Endometrium (tissue), 2 donors: Measurements from ENCODE around the gene NXF1.
"Not testable (repeated sequence)": the region's sequence is repeated elsewhere in the genome, so short reads cannot be mapped to it uniquely, and the experiment has no call there.

Experiments
- FAIRE-seq: peaks from 2 replicates; lab custom pipeline; 2012; peaks lifted over from hg19 to GRCh38; lab: Jason Lieb, UNC
- donor health status: control.
- donor health status: control.

NXF1 gene

DNA sequence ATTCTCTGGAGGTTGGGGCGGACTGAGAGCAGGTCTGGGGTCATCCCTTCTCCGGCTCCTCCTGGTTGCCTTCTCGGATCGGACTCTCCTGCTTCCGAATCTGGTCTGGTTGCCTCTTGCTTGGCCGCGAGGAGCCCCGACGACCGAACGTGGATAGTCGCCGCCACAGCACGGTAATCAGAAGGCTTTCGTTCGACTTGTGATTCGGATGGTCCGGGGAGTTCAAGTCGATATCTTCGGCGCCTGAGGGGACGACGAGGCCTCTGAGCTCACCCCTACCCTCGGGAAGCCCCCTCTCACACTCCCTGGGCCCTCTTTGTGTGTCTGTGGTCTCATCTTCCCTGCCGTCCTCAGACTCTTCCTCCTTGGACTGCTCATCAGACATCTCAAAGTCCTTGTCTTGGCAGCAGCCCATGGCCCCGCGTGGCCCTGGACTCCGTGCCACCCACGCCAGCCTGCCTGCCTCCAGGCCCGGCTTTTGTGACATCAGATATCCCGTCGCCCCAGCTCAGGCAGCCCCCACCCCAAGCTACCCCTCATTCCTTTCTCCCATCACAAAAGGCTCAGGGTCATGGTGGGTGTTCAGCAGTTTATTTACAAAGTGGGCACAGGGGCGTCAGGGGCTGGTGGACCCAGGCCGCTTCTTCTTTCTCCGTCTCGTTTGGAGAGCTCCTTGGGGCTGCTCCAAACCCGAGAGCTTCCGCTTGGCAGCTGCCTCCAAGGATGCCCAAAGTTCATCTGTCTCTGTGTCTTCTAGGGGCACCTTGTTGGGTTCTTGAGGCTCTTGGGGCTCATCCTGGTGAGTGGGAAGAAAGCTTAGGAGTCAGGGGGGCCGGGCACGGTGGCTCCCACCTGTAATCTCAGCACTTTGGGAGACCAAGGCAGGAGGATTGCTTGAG is 27.3 kb upstream of the NXF1 start, which contains the start of gene TEX54:
TSS of gene TEX54 (minus strand) at position 506 of the 899 bp plus-strand sequence.
- no peak for FAIRE-seq

DNA sequence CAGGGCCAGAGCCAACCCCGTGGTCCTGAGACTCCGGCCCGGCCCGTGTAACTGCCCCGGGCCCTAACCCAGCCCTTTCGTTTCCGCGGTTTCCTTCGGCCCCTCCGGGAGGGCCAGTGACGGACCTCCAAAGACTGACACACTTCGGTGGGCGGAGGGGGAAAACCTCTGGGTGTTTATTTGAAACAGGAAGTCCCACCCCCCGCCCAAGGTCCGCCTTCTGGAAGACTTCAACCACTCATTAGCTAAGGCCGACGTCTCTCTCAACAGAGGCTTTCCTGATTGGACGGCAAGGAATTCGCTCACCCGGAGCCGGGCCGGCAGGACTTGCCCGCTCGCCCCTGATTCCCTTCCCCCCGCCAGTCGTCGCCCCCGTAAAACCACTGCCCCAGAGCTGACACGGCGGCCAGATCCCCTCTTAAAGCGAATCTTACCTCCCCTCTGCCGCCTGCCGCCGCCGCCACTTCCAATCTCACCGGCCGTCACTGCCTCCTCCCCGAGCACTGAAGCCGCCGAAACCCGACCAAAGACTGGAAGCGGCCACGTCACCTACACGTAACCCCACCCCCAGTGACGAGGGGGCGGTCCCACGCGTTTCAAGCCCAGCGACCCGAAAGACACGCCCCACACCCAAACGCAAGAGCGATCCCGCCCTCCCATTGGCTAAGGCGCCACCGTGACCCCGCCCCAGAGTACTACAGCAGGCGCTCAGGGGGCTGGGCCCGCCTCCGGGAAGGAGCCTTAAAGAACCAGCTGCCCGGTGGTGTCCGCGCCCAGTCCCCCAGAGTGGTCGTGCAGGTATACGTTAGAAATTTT is 26.5 kb upstream of the NXF1 start, which contains the start of gene STX5:
TSS of gene STX5 (minus strand) at position 532 of the 816 bp plus-strand sequence. CDS start 808 bp downstream, outside the sequence.
- FAIRE-seq: peak; percentile 91

- FAIRE-seq: no peak
Measured at GRCh38 chr11:62830904-62831519, 25.8 kb upstream of the NXF1 start.

GRCh38 chr11:62828130-62828529 is 22.9 kb upstream of the NXF1 start:
- FAIRE-seq: not testable (repeated sequence)

- no peak for FAIRE-seq
Measured at GRCh38 chr11:62823677-62824076, 18.4 kb upstream of the NXF1 start.

DNA sequence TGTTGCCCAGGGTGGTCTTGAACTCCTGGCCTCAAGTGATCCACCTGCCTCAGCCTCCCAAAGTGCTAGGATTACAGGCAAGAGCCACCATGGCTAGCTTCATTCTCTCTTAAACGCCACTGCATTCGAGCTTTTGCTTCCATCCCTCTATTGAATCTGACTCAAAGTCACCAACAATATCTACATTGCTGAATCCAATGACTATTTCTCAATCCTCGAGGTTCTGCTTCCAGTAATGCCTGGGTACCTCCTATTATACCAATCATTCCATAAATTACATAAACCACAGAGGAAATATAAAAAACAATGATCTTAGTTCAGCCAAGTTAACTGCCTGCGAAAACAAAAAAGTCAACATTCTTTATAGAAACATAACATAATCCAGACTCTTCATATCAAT is 11.9 kb upstream of the NXF1 start:
- FAIRE-seq: no peak

GRCh38 chr11:62816557-62816956 is 11.3 kb upstream of the NXF1 start:
- no peak for FAIRE-seq

DNA sequence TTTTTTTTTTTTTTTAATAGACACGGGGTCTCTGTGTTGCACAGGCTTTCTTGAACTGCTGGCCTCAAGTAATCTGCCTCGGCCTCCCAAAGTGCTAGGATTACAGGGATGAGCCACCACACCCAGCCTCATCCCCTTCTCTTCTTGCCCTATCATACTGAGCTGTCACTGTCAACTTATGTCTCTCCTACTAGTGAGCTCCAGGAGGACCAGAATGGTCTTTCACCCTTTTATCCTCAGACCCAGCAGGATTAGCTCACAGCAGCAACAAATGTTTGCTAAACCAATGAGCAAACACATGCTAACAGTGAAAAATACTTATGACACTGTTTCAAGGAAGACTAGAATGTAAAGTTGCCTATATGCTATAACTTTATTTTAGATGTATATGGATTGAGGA is 6.4 kb upstream of the NXF1 start:
- FAIRE-seq: no peak

DNA sequence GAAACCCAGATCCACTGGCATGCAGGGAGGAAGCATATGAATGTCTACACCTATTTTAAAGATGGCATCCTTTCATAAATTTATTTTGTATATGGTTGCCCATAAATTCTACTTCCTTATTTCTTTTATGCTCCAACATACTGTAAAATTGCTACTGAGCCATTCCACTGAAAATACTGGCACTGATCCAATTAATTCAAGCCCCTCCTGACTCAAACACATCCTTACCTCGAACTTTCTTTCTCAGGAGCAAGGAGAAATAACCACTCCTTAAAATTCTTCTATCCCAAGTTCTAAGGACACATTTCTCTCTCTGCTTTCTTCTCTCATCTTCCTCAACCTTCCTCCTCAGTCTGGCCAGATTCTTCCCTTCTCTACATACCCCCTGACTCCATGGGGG is 5.5 kb upstream of the NXF1 start:
- FAIRE-seq: no peak

DNA sequence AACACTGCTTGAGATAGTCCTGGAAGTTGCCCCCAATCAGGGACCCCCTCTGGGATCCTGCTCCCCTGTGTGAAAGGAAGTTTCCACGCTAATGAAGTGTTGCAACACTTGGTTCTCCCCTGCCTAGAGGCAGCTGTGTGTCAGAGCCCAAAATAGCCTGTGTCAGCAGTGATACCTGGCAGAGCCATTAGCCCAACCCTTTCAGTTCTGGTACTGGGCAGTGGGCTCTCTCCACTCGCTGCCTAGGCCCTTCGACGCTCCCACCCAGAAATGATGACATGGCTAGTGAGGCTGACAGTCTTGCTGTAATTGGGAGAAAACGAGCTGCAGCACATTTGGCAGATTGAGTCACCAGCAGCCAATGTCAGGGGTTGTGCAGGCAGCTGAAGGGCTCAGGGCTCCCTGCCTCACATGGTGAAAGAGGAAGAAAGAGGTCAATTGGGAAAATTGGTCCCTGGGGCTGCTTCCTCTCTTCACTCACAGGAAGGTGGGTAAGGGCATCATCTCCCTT is 1.4 kb upstream of the NXF1 start:
- no peak for FAIRE-seq

- no peak for FAIRE-seq
Measured at GRCh38 chr11:62805961-62806441, 761 bp upstream of the NXF1 start.

- FAIRE-seq: no peak
Measured at GRCh38 chr11:62804310-62805075, 747 bp downstream of the NXF1 start.

DNA sequence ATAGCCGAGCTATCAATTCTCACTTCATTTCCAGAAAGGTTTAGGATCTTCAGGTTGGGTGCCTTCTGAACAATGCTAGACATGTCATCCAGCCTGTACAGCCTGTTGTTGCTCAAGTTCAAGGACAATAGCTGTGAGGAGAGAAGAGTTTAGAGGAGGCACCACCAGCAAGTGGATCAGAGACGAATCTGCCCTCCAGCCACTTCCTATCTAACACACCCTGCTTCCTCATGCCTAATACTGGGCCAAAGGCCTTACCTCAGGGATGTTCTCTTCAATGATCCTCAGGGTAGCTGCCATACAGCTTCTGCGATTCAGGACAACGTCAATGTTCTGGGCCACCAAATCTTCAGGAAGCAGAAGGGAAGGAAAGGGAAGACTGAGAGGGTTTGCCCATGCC is 4.2 kb downstream of the NXF1 start:
- FAIRE-seq: no peak

GRCh38 chr11:62799486-62799885 is 5.8 kb downstream of the NXF1 start:
- FAIRE-seq: no peak

DNA sequence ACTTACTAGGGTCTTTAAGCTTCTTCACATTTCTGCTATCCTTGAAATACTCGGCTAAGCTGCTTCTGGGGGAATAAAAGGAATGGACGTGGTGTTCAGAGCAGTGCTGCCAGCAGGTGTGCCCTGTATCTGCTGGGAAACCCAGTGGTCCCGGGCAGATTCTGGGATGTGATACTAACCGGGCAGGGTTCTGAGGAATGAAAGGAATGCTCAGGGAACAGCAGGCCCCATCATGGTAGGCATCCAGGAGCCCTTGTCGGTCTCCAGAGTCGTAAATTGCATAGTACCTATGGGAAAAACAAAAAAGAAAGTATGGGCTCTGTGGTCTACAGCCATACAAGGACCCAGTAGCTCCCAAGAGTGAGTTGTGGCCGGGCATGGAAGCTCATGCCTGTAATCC is 9.0 kb downstream of the NXF1 start:
- no peak for FAIRE-seq

DNA sequence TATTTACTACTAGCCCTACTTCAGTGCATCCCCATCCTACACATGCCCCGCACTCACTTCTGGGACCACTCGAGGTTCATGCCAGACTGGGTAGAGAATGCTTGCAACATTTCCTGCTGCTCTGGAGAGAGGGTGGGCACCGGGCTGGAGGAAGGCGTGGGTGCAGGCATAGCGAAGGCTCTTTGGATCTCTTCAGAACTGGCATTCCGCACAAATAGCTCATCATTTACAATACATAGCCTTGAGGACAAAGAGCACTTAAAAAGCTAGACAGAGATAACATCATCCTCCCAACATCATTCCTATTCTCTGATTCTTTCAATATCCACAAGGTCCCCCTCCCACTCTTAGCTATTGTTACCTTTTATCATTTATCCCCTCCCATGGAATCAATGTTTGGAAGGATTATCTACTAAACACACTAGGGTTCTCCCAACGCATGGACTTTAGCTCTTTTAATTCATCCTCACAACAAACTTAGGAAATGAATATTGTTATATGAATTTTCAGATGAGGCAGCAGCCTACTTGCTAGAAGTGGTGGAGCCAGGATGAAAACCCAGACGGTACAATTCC is 11.0 kb downstream of the NXF1 start:
- no peak for FAIRE-seq

DNA sequence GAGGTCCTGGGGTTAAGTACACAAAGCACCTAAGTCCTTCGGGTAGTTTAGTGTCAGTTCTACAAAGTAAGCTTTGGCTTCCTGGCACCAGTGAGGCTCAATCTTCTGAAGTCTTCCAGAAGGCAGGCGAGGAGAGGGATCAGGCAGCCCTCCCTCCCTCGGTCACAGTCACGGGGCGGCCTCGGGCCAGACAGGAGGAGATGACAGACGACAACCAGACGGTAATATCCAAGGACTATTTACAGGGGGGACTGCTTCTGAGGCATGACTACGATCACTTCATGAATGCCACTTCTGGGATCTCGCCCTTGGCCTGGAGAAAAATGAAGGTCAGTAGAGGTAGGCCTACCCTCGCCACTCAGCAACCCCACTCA is 13.1 kb downstream of the NXF1 start:
- FAIRE-seq: no peak

DNA sequence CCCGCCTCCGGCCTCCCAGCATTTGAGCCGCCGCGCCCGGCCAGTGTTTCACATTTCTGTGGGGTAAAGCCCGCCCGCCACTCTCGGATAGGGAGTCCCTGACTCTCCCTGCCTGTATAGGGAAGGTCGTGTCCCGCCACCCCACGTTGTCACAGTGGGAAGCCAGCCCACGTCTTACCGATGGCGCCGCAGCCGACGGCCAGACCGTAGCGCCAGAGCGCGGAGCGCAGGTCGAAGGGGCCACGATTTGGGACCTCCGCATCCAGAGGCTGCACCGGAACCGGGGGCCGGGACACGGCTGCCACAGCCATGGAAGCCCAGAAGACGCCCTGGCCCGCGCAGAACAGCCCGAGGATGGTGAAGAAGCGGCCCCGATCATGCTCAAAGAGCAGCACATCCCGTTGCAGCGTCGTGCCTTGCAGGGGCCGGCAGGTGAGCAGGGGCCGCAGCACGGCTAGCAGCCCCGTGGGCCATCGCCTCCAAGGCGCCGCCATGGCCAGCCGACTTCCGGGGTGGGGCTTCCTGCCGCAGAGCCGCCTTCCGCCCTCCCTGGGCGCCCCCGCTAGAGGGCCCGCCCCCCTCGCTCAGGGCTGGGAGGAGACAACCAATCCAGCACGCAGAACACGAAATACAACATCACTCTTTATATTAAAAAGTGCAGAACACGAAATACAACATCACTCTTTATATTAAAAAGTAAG is 13.6 kb downstream of the NXF1 start, which contains the start of gene TMEM223:
TSS of gene TMEM223 (minus strand) at position 506 of the 701 bp plus-strand sequence. CDS start at position 494, 12 bp downstream.
- no peak for FAIRE-seq

GRCh38 chr11:62789576-62789975 is 15.7 kb downstream of the NXF1 start:
- no peak for FAIRE-seq

DNA sequence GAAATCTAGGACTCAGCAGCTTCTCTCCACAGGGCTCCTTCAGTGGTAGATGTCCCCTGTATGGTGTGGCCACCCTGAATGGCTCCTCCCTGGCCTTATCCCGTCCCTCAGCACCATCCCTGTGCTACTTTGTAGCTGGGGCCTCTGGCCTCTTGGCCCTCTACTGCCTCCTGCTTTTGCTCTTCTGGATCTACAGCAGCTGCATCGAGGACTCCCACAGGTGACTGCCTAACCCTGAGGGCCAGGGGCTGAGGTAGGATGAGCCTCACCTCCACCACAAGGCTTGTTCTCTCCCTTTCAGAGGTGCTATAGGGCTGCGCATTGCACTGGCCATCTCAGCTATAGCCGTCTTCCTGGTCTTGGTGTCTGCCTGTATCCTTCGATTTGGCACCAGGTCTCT is 16.2 kb downstream of the NXF1 start:
- FAIRE-seq: no peak
